Measurements from ENCODE around the gene WDR35.
"Not testable (repeated sequence)": the region's sequence is repeated elsewhere in the genome, so short reads cannot be mapped to it uniquely, and the experiment has no call there.

Gene WDR35

DNA sequence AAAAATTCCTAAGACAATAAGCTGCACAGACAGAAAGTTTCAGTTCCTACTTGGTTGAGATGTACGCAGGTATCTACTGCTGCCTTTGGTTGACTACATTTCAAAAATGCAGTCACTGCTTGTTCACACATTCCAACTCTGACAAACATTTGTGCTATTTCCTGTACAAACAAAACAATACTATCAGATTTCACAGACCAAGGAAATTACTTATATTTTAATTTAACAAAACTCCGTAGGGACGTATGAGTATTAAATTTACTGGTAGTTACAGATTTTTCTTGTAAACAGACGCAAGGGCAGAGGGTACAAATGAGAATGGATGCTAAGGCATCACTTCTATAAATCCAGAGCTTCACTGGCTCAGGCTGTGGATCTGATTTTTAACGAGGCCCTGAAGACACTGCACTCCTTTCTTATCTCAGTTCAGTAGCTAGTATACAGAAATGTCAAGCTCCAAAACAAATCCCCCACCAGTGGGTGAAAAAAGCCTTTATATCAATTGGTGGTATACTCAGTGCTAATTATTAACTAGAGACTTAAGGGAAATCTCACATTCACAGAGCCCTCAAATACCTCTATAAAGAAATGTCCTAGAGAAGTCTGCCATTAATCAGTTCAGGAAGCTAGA lies 56.4 kb downstream of the WDR35 start:
- DNase-seq, result no peak

DNA sequence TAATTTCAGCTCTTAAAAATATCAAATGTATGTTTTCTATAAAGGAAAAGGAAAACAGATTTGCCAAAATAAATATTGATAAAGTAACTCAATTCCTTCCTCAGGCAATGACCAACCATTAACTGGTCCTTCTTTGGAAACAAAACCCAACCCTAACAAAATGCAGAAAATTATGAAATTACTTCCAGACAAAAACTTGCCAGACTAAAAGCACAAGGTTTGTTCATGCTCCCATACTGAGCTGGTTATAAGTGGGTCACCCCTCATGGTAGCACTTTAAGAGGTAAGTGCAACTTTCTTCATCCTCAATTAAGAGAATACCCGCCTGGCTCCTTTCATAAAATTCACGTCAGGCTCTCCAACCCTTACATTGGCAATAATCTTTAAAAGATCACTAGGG lies 57.0 kb downstream of the WDR35 start:
- DNase-seq, result no peak

DNA sequence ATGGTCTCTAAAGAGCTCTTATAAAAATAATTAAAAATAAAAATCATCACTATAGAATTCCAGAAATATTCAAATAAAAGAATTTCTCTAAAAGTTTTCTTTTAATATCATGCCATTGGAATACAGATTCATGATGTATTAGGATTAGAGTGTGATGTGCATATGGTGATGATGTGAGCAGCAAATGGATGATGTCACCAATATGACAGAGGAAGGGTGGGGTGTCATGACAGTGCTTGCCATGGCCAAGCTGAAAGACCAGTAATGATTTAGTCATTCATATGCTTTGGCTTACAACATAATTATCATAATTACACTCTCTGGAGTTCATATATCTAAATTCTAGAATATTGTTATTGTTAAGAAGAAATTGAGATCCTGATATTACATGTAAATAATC lies 60.7 kb downstream of the WDR35 start:
- DNase-seq, result no peak

DNA sequence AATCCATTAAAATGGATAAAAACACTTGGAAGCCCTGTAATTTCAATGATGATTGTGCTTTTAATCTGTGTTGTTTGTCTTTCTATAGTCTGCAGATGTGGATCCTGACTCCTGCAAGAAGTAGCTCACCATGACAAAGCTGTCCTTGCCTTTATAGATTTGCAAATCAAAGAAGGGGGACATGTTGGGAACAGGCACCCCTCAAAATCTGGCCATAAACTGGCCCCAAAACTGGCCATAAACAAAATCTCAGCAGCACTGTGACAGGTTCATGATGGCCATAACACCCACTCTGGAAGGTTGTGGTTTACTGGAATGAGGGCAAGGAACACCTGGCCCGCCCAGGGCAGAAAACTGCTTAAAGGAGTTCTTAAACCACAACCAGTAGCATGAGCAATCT lies 62.1 kb downstream of the WDR35 start:
- not testable (repeated sequence) for DNase-seq

DNA sequence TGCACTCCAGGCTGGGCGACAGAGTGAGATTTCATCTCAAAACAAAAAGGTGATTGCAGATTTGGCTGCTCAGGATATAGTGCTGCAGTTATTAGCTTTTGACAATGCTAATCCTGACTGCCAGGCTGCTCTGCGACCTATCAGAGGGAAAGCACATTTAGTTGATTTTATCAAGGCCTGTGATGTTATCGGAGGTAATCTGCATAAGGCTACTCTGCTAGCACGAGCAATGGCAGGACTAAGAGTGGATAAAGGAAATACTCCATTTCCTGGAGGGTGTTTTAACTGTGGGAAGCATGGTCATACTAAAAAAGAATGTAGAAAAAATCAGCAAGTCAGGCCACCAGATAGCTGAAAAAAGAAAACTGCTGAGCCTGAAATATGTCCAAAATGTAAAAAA lies 65.4 kb downstream of the WDR35 start:
- not testable (repeated sequence) for DNase-seq

DNA sequence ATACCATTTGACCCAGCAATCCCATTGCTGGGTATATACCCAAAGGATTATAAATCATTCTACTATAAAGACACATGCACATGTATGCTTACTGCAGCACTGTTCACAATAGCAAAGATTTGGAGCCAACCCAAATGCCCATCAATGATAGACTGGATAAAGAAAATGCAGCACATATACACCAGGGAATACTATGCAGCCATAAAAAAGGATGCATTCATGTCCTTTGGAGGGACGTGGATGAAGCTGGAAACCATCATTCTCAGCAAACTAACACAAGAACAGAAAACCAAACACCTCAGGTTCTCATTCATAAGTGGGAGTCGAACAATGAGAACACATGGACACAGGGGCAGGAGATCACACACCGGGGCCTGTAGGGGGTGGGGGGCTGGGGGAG lies 67.7 kb downstream of the WDR35 start:
- not testable (repeated sequence) for DNase-seq

DNA sequence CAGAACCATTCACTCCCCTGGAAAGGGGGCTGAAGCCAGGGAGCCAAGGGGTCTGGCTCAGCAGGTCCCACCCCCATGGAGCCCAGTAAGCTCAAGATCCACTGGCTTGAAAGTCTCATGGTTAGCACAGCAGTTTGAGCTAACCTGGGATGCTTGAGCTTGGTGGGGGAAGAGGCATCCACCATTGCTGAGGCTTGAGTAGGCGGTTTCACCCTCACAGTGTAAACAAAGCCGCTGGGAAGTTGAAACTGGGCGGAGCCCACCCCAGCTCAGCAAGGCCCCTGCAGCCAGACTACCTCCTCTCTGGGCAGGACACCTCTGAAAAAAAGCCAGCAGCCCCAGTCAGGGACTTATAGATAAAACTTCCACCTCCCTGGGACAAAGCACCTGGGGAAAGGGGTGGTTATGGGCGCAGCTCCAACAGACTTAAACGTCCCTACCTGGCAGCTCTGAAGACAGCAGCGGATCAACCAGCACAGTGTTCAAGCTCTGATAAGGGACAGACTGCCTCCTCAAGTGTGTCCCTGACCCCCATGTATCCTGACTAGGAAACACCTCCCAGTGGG lies 73.4 kb downstream of the WDR35 start:
- DNase-seq, result no peak

DNA sequence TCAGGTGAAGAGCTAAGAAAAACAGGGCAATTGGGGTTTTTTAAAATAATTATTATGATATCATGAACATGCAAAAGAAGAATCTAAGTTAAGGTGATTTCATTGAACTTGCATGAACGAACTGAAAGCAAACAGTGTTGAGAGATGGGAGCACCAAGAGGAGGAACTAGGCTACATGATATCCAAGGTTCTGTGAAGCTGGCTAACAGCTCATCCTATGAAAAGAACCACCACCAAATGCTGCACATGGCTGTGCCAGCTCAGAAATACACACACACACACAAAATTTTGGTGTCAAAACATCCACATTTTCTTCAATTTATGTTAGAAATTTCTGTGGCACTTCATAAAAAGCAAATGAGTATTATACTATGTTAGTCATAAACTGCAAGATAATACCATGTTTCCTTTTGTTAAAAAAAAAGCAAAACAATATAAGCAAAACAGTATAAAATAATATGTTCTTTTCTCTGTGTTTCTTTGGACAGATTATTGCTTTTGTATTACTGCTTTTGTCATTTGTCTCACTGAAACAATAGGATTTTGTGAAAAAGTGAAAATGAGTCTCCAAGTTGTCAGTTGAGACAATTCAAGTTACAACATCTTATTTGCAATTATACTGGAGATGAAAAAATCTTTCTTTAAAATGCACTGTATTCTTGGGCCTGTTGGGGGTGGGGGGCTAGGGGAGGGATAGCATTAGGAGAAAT lies 75.5 kb downstream of the WDR35 start:
- no peak for DNase-seq

DNA sequence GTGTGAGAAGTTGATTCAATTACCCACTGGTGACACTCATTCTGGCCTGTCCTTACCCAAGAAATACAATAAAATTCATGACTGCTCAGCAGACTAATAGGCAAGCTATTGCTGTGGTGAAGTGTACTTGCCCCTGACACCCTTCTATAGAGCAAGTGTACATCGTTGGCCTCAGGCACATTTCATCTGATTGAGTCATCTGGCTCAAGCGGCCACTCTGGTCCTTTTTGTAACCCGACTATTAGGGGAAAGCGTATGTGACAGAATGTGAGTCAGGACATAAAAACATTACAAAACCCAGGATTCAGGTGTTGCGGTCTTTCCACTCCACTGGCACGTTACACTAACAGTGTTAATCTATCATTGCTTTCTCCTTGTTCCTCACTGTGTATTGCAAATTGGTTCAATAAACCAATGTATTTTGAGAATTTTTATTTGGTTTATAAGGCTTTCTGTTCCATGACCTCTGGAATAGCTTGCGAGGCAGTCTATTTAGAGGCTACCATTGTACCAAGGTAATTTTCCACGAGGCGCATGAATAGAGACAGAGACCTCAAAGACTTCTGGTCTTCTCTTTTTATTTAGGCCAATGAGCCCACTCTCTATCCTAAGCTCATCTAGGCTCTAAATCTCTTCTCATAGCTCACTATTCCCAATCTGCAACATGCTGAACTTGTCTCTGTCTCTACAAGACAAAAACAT lies 77.9 kb downstream of the WDR35 start:
- no peak for DNase-seq

DNA sequence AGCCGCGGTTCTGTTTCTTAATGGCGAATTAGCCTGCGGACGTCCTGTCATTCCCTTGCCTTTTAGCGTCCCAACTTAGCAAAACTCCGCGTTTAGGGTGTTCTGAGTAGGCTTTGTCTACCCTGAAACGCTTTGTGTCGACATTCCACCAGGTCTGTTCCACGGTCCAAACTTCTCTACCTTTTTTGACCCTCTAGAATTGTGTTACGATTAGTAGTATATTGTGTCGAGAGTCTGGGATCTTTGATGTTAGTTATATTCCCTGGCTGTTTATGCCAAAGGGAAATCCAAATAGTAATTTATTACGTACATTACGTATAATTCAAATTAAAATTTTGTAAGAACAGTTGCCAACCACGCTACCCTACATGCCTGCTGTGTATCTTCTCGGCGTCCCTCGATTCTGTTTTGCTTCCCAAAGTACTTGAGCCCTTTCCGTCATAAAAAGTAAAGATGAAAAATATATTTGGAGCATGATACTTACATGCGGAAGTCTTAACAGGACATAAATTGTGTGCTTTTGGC lies 87.6 kb downstream of the WDR35 start:
- DNase-seq, result no peak

DNA sequence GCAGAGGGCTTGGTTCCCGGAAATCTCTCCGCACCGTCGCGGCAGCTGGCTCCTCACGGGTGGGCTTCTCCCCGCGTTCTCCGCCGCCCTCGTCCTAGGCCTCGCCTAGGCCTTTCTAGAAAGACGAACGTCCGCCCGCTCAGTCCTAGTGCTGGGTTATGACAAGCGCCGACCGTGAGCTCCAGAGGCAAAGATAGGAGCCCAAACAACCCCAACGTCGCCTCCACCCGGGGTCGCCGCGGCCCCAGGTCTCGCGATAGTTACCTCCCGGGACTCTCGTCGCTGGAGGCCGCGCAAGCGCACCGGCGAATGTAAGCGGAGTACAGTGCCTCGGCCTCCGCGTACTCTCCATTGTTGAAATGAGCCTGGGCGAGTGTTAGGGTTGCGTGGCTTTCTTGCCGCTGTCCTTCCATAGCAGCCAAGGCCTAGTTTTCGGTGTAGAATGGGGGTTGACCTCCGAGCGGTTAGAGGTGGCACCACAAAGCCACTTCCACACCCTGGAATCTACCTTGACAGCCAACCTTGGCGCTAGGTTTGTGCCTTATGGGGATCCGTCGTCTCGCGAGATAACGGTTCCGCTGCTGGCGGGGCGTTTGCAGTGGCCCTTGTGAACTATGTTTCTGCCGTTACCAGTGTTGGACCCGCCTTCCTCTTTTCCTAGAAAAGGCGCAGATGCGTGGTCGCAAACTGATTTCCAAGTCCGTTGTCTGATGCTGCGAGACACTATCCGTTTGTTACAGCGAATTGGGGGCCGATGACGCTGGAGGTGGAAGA lies 88.3 kb downstream of the WDR35 start, which contains the start of gene TTC32:
TSS of gene TTC32 (minus strand) at position 542 of the 774 bp plus-strand sequence. CDS start at position 413, 129 bp downstream.
- peak; percentile 90 for DNase-seq

DNA sequence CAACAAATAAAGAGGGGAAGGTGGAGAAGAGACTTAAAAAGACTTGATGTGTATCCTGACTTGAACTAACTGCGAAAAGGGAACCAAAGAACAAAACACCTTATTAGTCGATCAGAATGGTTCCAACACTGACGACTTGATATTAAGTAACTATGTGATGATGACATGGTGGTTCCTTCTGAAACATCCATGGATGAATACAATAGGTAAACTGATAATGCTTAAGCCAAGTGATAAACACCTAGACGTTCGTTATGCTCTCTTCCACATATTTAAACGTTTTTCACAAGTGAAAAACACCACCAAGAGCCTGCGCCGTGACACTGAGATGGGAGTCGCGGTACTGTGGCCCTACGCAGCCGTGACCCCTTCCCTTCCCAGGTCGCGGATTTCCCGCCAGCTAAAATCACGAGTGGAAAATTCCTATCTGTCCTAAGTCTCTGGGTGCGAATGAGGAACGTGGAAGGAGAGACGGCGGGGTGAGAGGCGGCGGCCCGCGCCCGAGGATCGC lies 88.9 kb downstream of the WDR35 start:
- no peak for DNase-seq

DNA sequence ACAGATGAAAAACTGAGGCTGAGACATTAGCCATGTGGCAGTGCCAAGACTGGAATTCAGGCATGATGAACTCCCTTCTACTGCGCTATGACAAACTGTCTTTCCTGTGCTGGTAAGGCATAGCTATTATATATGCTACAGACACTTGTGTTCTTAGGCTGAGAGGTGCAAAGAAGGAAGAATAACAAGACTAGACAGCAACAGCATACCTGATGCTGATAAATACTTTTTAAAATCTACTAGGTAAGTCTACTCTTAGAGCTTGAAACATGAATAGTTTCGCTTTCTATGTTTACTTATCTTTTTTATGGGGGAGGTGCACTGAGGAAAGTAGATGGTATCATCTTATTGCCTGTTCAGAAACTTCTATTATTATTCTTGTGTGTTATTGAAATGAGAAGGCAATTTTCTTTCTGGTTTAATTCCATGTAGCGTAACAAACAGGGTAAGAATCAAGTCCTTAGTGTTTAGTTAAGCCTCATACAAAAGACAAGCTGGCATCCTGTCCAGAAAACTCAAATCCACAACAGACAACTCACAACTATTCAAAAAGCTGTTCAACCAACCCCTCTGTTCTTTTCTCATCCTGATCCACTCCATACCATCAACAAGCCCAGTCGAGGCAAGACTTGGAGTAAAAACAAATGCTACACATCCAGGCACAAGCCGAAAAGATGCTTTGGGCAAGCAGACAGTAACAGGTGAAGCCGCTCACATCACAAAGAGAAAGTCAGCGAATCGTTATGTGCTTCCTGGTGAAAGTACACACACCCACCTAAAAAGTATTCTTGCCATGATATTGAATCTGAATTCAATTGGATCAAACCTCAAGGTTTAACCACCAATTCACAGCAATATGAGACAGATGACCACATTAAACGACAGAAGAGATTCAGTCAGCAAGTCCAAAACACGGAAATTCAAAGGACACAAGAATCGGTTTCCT lies 89.6 kb downstream of the WDR35 start:
- DNase-seq, result no peak

DNA sequence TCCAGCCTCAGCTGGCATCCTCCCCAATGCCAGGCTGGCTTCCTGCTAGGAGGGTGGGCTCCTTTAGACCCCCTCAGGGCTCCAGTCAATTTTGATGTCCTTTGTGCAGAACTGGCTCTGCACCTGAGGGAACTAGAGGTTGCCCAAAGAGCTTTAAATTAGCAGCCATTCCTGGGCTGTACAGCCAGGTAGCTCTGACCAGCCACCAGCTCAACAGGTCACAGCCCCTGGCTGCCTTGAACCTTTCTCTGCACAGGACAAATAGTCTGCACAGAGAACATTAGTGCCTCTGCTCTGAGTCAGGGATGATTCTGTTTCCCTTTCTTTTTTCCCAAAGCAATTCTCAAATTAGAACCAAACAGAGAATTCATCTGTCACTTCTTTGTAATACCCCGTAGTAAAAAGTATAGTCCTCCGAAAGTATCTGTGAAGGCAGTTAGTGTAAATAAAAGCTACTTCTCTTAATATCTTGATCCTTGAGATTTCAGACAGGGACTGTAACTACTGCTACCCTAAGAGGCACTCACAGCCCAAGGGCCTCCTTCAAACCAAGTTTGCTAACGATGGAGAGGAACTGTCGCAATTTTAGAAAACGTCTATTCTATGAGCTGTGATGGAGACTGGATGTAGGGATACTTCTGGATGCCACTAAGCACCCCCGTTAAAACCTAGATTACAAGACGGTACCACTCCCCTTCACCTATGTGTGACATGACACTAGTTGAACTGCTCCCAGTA lies 91.1 kb downstream of the WDR35 start:
- no peak for DNase-seq

DNA sequence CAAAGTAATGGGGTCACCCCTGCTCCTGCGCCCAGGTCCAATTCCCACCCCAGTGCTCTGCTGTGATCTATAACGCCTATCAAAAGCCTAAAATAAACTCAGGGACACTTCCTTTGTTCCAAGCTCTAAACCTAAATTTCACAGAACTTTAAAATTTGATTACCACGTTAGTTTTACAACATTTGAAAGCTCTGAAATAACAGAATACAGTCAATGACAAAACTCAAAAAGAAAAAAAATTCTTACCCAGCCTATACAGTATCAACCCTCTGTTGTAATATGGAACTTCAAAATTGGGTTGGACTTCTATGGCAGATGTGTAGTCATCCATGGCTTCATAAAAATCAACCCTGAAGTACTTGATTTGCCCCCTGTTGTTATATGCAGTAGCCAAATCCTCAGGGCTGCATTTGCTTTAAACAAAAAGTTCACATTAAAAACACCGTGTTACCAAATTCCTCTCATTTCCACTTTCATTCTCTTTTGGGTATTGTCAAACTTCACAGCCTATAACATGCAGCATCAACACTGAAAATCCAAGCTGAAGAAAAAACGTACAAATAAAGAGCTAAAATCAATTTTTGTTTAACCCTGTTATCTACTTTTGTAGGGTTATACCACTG lies 92.2 kb downstream of the WDR35 start:
- DNase-seq, result no peak

DNA sequence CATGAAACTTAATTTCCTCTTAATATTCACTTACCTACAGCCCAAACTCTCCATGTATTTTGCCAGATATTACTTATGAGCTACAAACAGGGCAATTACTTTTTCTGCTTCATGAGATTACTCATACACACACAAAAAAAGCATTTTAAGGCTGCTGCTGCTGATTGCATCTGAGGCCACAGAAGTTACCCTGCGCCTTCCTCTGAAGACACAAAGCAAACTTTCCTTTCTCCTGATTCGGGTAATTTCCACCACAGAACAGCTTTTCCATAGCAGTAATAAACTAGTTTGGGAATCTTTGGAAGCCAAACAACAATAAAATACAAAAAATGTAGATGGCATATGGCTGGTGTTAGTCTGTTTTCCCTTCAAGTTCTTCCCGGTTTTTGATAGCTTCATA lies 94.4 kb downstream of the WDR35 start:
- DNase-seq, result no peak

DNA sequence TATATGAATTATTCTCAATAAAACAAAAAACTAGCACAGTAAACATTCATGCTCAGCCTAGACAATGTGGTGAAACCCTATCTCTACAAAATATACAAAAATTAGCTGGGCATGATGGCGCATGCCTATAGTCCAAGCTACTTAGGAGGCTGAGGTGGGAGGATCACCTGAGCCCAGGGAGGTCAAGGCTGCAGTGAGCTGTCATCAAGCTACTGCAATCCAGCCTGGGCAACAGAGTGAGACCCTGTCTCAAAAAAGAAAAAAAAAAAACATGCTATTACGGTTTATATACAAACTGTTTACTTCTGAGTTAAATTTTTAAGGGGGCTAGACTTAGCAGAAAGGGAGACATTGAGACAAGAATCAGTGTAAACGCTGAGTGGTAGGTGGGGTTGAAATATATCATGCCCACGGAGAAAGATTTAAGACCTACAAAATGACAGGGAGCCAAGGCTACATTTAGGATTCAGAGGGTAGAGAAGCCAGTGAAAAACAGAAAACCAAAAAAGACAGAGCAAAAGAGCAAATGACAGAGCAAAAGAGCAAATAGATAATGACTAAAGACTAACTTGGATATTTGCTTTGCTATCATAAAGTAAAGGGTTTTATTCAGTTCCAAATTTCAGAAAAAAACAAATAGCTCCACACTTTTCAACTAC lies 95.6 kb downstream of the WDR35 start:
- no peak for DNase-seq

DNA sequence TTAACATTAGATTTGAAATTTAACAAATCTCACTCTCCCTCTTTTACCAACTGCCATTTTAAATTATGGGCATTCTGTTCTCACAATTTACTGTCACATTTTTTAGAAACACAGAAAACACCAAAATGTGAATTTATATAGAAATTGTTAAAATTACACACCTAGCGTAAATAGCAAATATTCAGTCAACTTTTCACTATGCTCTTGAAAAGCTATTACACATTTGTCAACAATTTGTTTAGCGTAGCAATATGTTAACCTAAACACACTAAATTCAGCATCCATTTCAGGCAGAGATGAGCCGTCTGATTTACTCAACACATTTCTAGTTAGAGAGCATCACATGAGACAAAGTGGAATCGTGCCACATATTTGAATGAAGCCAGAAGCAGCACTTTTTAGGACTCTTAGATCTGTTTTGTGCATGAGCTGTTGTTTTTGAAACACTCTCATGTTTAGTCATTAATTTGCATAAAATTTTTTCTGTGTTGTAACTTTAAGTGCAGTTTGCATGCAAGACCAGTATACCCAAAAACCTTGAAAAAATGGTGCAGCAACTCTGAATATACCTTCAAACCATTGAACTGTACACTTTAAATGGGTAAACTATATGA lies 96.3 kb downstream of the WDR35 start:
- DNase-seq, result no peak

DNA sequence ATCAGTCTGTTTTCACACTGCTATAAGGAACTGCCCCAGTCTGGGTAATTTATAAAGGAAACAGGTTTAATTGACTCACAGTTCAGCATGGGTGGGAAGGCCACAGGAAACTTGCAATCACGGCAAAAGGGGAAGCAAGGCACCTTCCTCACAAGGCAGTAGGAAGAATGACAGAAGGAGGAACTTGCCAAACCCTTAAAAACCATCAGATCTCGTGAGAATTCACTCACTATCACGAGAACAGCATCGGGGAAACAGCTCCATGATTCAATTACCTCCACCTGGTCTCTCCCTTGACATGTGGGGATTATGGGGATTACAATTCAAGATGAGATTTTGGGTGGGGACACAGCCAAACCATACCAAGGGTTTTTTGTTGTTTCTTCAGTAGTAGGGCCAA lies 97.9 kb downstream of the WDR35 start:
- not testable (repeated sequence) for DNase-seq

All from effector CD8-positive, alpha-beta T cell (primary cell).